H1 (cell line): ENCODE data around the gene LRRC30. TPM values are rescaled to one million over a fixed set of nuclear protein-coding genes. Genes with fewer than 3 reads are reported as not detected.

ENCODE experiments used
- CTCF ChIA-PET: fragments of 300-600 bp; sonication (Branson Sonifier 250); formaldehyde crosslinking; loops from one replicate; lab custom pipeline; 2021; ENCODE audit not compliant: partially characterized antibody; lab: Charles Lee
- POLR2A ChIA-PET: fragments of 300-600 bp; sonication (Branson Sonifier 250); formaldehyde crosslinking; loops from one replicate; lab custom pipeline; 2021; ENCODE audit warnings: inconsistent platforms; ENCODE audit not compliant: partially characterized antibody; lab: Charles Lee
- DNase-seq, 2 experiments: peaks; one replicate each; pipeline versions ENCODE4 v3.0.0 to v3.0.0-alpha.2; 2010 to 2022; ENCODE audit warnings: low spot score in 2 of 2, low read depth in 1 of 2, mixed read lengths in 1 of 2
- FAIRE-seq: peaks from 2 replicates; lab custom pipeline; 2011; peaks lifted over from hg19 to GRCh38; lab: Jason Lieb, UNC
- H2AFZ ChIP-seq: 2 replicates; pipeline ENCODE4 v1.8.1; 2012; ENCODE audit warnings: low read length, inconsistent platforms
- H2AK5ac ChIP-seq: 2 replicates; pipeline ENCODE4 v1.6.1; 2013; ENCODE audit warnings: low read depth, low read length
- H2BK120ac ChIP-seq: replicated peaks from 2 replicates; pipeline ENCODE3; 2013; ENCODE audit warnings: low read depth, low read length, inconsistent platforms
- H2BK12ac ChIP-seq: 2 replicates; pipeline ENCODE4 v1.6.1; 2013; ENCODE audit warnings: low read depth, low read length
- H2BK15ac ChIP-seq: 2 replicates; pipeline ENCODE4 v1.6.1; 2013; ENCODE audit warnings: low read length
- H2BK20ac ChIP-seq: 2 replicates; pipeline ENCODE4 v1.6.1; 2013; ENCODE audit warnings: low read length
- H2BK5ac ChIP-seq: 2 replicates; pipeline ENCODE4 v1.6.1; 2013; ENCODE audit warnings: low read depth, low read length
- H3K14ac ChIP-seq: 2 replicates; pipeline ENCODE4 v1.6.1; 2013; ENCODE audit warnings: inconsistent platforms; ENCODE audit not compliant: insufficient read length
- H3K18ac ChIP-seq: 2 replicates; pipeline ENCODE4 v1.6.1; 2013; ENCODE audit warnings: low read length; ENCODE audit errors: extremely low read depth
- H3K23ac ChIP-seq: 2 replicates; pipeline ENCODE4 v1.6.1; 2013; ENCODE audit warnings: inconsistent platforms; ENCODE audit not compliant: insufficient read length
- H3K23me2 ChIP-seq: 2 replicates; pipeline ENCODE4 v1.6.1; 2013; ENCODE audit warnings: low read depth, low read length
- H3K27ac ChIP-seq: 2 replicates; pipeline ENCODE4 v1.6.1; 2011; ENCODE audit warnings: low read depth, low read length, inconsistent platforms
- H3K27me3 ChIP-seq, 4 experiments: replicated peaks in 1 of 4; 1 replicate in 1 of 4; 2 replicates in 3 of 4; pipeline versions ENCODE4 v1.6.1 to v1.8.1; 2011 to 2013; ENCODE audit warnings: low read length in 3 of 4, mild to moderate bottlenecking in 3 of 4, inconsistent platforms in 2 of 4, mixed read lengths in 2 of 4, moderate library complexity in 1 of 4; ENCODE audit not compliant: control insufficient read depth in 3 of 4, insufficient read depth in 3 of 4; ENCODE audit errors: extremely low read depth in 1 of 4
- H3K36me3 ChIP-seq, 4 experiments: 2 replicates each; pipeline versions ENCODE4 v1.6.1 to v1.8.1; 2011 to 2013; ENCODE audit warnings: mild to moderate bottlenecking in 4 of 4, low read length in 3 of 4, moderate library complexity in 2 of 4, control low read depth in 1 of 4, inconsistent platforms in 1 of 4; ENCODE audit not compliant: insufficient read depth in 4 of 4, control insufficient read depth in 2 of 4
- H3K4ac ChIP-seq: replicated peaks from 2 replicates; pipeline ENCODE3; 2013; ENCODE audit warnings: low read length, low read depth, mixed read lengths, inconsistent platforms; ENCODE audit not compliant: insufficient read length
- H3K4me1 ChIP-seq, 4 experiments: replicated peaks in 1 of 4; 1 replicate in 1 of 4; 2 replicates in 3 of 4; pipeline versions ENCODE4 v1.6.1 to v1.8.1; 2011 to 2013; ENCODE audit warnings: low read length in 3 of 4, inconsistent platforms in 2 of 4, mixed read lengths in 1 of 4; ENCODE audit not compliant: insufficient read depth in 4 of 4, control insufficient read depth in 3 of 4
- H3K4me2 ChIP-seq, 2 experiments: 2 replicates each; pipeline versions ENCODE4 v1.6.1 to v1.8.1; 2011 to 2013; ENCODE audit warnings: low read depth in 2 of 2, low read length in 2 of 2, control low read depth in 1 of 2, inconsistent platforms in 1 of 2, mild to moderate bottlenecking in 1 of 2; ENCODE audit not compliant: insufficient read depth in 1 of 2
- H3K4me3 ChIP-seq, 4 experiments: fragments of 200-600, 300-600 bp in 1 of 4; sonication (generic), shearing (Covaris generic), sonication (Bioruptor Twin) in 1 of 4; 2 replicates each; pipeline versions ENCODE4 v1.5.1 to v1.8.1; 2011 to 2016; ENCODE audit warnings: low read length in 4 of 4, low read depth in 3 of 4, control low read depth in 2 of 4, inconsistent platforms in 2 of 4, mild to moderate bottlenecking in 2 of 4, mixed read lengths in 1 of 4, moderate library complexity in 1 of 4; ENCODE audit not compliant: insufficient read depth in 2 of 4; ENCODE audit errors: extremely low read depth in 1 of 4
- H3K56ac ChIP-seq: replicated peaks from 2 replicates; pipeline ENCODE3; 2013; ENCODE audit warnings: low read depth, mild to moderate bottlenecking, mixed read lengths, low read length, inconsistent platforms; ENCODE audit not compliant: insufficient read length
- H3K79me1 ChIP-seq: 2 replicates; pipeline ENCODE4 v1.6.1; 2013; ENCODE audit warnings: low read depth, low read length, control low read depth
- H3K79me2 ChIP-seq, 2 experiments: 2 replicates each; pipeline versions ENCODE4 v1.6.1 to v1.8.1; 2012 to 2013; ENCODE audit warnings: low read length in 2 of 2, mild to moderate bottlenecking in 2 of 2, inconsistent platforms in 1 of 2; ENCODE audit not compliant: insufficient read depth in 2 of 2, control insufficient read depth in 1 of 2
- H3K9ac ChIP-seq, 4 experiments: replicated peaks in 1 of 4; 1 replicate in 1 of 4; 2 replicates in 3 of 4; pipeline versions ENCODE4 v1.6.1 to v1.8.1; 2011 to 2013; ENCODE audit warnings: low read depth in 3 of 4, low read length in 3 of 4, control low read depth in 2 of 4, mild to moderate bottlenecking in 2 of 4, moderate library complexity in 2 of 4, inconsistent platforms in 1 of 4; ENCODE audit errors: extremely low read depth in 1 of 4
- H3K9me3 ChIP-seq, 2 experiments: 2 replicates each; pipeline versions ENCODE4 v1.6.1 to v1.8.1; 2012 to 2013; ENCODE audit warnings: mild to moderate bottlenecking in 2 of 2, moderate library complexity in 2 of 2, control low read depth in 1 of 2, inconsistent platforms in 1 of 2, low read depth in 1 of 2, low read length in 1 of 2, mixed read lengths in 1 of 2; ENCODE audit not compliant: insufficient read depth in 2 of 2
- H4K20me1 ChIP-seq, 2 experiments: replicated peaks in 1 of 2; 2 replicates each; pipeline versions ENCODE3 to v1.8.1; 2011 to 2013; ENCODE audit warnings: inconsistent platforms in 2 of 2, low read length in 2 of 2, mild to moderate bottlenecking in 1 of 2; ENCODE audit not compliant: insufficient read depth in 2 of 2, control insufficient read depth in 1 of 2
- H4K5ac ChIP-seq: 2 replicates; pipeline ENCODE4 v1.6.1; 2013; ENCODE audit warnings: low read length, low read depth, mixed read lengths, inconsistent platforms; ENCODE audit not compliant: insufficient read length
- H4K8ac ChIP-seq: 2 replicates; pipeline ENCODE4 v1.8.0; 2013; ENCODE audit warnings: mild to moderate bottlenecking, moderate library complexity, low read length, inconsistent platforms; ENCODE audit not compliant: insufficient read depth; ENCODE audit errors: extremely low read depth
- H4K91ac ChIP-seq: replicated peaks from 2 replicates; pipeline ENCODE3; 2013; ENCODE audit warnings: low read length, mixed read lengths, inconsistent platforms; ENCODE audit not compliant: insufficient read length
- ATF3 ChIP-seq: IDR thresholded peaks from 2 replicates; pipeline ENCODE4 v1.6.1; 2011; ENCODE audit warnings: low read depth, mild to moderate bottlenecking, low read length; ENCODE audit not compliant: insufficient read depth
- BACH1 ChIP-seq: IDR thresholded peaks from 2 replicates; pipeline ENCODE4 v1.6.1; 2012; ENCODE audit warnings: low read length, improper control_type of control experiment
- BCL11A ChIP-seq, 2 experiments: IDR thresholded peaks; one replicate each; pipeline ENCODE4 v1.6.1; 2011; ENCODE audit warnings: low read depth in 2 of 2, low read length in 2 of 2, mild to moderate bottlenecking in 2 of 2
- BRCA1 ChIP-seq: IDR thresholded peaks from 2 replicates; pipeline ENCODE4 v1.6.1; 2012; ENCODE audit warnings: low read depth, low read length, improper control_type of control experiment
- CHD1 ChIP-seq: IDR thresholded peaks from 2 replicates; pipeline ENCODE4 v1.6.1; 2012; ENCODE audit warnings: low read depth, low read length, improper control_type of control experiment
- JUND ChIP-seq: IDR thresholded peaks from 2 replicates; pipeline ENCODE4 v1.6.1; 2011; ENCODE audit warnings: mild to moderate bottlenecking, improper control_type of control experiment, low read length
- KDM1A ChIP-seq: fragments of 200-600, 300-600 bp; sonication (generic); IDR thresholded peaks from 2 replicates; pipeline ENCODE4 v1.7.1; 2016; ENCODE audit warnings: mild to moderate bottlenecking, low read length, borderline replicate concordance
- MAFK ChIP-seq: IDR thresholded peaks from 2 replicates; pipeline ENCODE4 v1.6.1; 2012; ENCODE audit warnings: low read depth, mild to moderate bottlenecking, improper control_type of control experiment, low read length
- SAP30 ChIP-seq: fragments of 300-600 bp; sonication (generic); IDR thresholded peaks from 2 replicates; pipeline ENCODE4 v1.7.1; 2012; ENCODE audit warnings: low read length, moderate library complexity, mild to moderate bottlenecking, inconsistent platforms; ENCODE audit not compliant: insufficient read depth, insufficient replicate concordance
- SIN3A ChIP-seq, 2 experiments: IDR thresholded peaks in 1 of 2; conservative IDR thresholded peaks in 1 of 2; 2 replicates each; pipeline ENCODE4 v1.6.1; 2011 to 2012; ENCODE audit warnings: low read length in 2 of 2, improper control_type of control experiment in 1 of 2, low read depth in 1 of 2, mild to moderate bottlenecking in 1 of 2
- YY1 ChIP-seq: IDR thresholded peaks from 2 replicates; pipeline ENCODE4 v1.6.1; 2011; ENCODE audit warnings: low read depth, mild to moderate bottlenecking, low read length
- WGBS, 2 experiments: shearing (Covaris generic) in 1 of 2; methylation state at CpG; one replicate each; pipeline versions ENCODE4 v1.1.6 to v1.1.7; 2013 to 2015; ENCODE audit warnings: low lambda C conversion rate in 2 of 2, mixed read lengths in 2 of 2, inconsistent platforms in 1 of 2, low coverage in 1 of 2, missing lambda C conversion rate in 1 of 2; ENCODE audit not compliant: insufficient replicate concordance in 2 of 2, insufficient coverage in 1 of 2, insufficient read length in 1 of 2; ENCODE audit errors: extremely low coverage in 1 of 2, missing lambda C conversion rate in 1 of 2; 5-methylcytosine and 5-hydroxymethylcytosine counted together
- polyA plus RNA-seq, 7 experiments: library from polyadenylated mRNA; depleted of rRNA in 3 of 7; stranded (reverse) in 5 of 7; unstranded in 2 of 7; fragments of >200 nt in 5 of 7; fragments of 200-250 nt in 2 of 7; gene quantifications; 1 replicate in 5 of 7; 2 replicates in 1 of 7; 4 replicates in 1 of 7; pipeline versions ENCODE4 v1.2.1 to v1.2.3, GENCODE V29; 2011 to 2013; ENCODE audit warnings: missing spikeins in 2 of 7, mixed read lengths in 2 of 7
- total RNA-seq: library from RNA; stranded (reverse); fragmentation: NEBNext Ultra II Directional; extraction: Animal tissue kit (Norgen Biotek cat#: 25700); gene quantifications from 2 replicates; pipeline ENCODE4 v1.2.1, GENCODE V29; 2021

The LRRC30 gene
- total and polyA plus RNA-seq, 2 of the 8 experiments (the other 6 are each of a cell fraction or from before 2014, with no cell fraction given): not detected

DNA sequence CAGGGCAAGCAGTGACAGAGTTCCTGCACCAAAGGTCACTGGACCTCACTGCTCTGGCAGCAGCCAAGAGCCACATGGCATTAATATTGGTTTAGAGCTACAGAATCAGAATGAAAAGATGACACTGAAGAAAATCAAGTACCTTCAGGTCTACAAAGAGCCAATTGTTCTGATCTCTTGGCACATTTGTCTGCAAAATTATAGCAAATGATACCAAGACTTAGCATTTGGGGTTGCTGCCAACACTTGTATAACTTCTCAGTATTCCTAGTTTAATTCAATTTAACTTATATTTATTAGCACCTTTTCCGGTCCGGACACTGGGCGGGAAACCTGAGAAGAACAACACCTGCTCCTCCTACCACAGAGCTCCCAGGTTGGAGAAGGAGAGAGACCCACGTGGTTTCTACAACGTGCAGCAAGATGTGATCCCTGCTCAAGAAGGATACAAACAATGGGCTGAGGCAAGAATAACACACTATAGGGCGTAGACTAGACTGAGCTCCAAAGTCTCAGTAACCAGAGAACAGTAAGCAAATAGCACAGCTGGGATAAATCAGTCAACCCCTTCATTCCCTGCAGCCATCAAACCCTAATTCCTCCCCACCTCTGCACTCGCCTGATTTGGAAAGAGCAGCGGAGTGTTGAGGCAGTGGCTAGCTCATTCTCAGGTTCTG is 2.4 kb downstream of the LRRC30 start:
- Histone ChIP-seq H3K4me3 (no peak overlapping the region), H3K18ac (no peak overlapping the region), H2AK5ac (no peak overlapping the region), H3K9me3 (no peaks in the 10 kb centered on the region), H3K23ac (no peak overlapping the region), H3K9ac (no peak overlapping the region), H2BK15ac (no peak overlapping the region), H3K27me3 (no peaks in the 10 kb centered on the region), H2BK12ac (no peak overlapping the region), H3K79me2 (no peaks in the 10 kb centered on the region), H3K36me3 (no peaks in the 10 kb centered on the region), H4K8ac (no peak overlapping the region), H3K56ac (no peak overlapping the region), H3K79me1 (no peaks in the 10 kb centered on the region), H4K20me1 (no peaks in the 10 kb centered on the region), H3K4me2 (no peak overlapping the region), H4K5ac (no peak overlapping the region), H3K14ac (no peak overlapping the region), H4K91ac (no peak overlapping the region), H2AFZ (no peak overlapping the region), H2BK20ac (no peak overlapping the region), H3K4ac (no peak overlapping the region), H3K23me2 (no peaks in the 10 kb centered on the region), H2BK5ac (no peak overlapping the region), H3K27ac (no peak overlapping the region), H3K4me1 (no peaks in the 10 kb centered on the region), H2BK120ac (no peak overlapping the region)
- no peak for FAIRE-seq
- 88% methylated on average over 7 of the region's 8 CpGs; no CpG with 5 or more reads in 1 of the 2 experiments for WGBS, 2 experiments
- DNase-seq: no peak
- CTCF ChIA-PET: interaction anchor here (0.6 to 0.8 kb wide), 3 partner anchors 28 to 1240 kb away, joined by 3 to 5 read pairs (median 3); no protein-coding TSS in a partner anchor
- POLR2A ChIA-PET: interaction anchor here (0.5 kb wide), 1 partner anchor 1410 kb away, joined by 4 read pairs; no protein-coding TSS in a partner anchor
- TF ChIP-seq JUND (no peak), ATF3 (no peak), SIN3A (conservative IDR thresholded peaks at IDR 0.05 in 1 of 2, IDR thresholded peaks at IDR 0.05 in 1 of 2; ENCODE audit: low read depth in 1 of 2, low read length in 2 of 2) (no peak), CHD1 (no peak), BACH1 (no peak), KDM1A (no peak), BRCA1 (no peak), SAP30 (no peak), YY1 (no peak), MAFK (no peak), BCL11A (IDR thresholded peaks at IDR 0.05; ENCODE audit: low read depth in 2 of 2, low read length in 2 of 2) (no peak)
